GM21390 (cell line): ENCODE data around the gene COL25A1.
"Not testable (repeated sequence)": the region's sequence is repeated elsewhere in the genome, so short reads cannot be mapped to it uniquely, and the experiment has no call there.

Source experiments
- ATAC-seq: cut with Tn5 transposase; IDR thresholded peaks from one replicate; pipeline ENCODE4 v1.9.1; 2021; ENCODE audit not compliant: unreplicated experiment

Gene COL25A1

DNA sequence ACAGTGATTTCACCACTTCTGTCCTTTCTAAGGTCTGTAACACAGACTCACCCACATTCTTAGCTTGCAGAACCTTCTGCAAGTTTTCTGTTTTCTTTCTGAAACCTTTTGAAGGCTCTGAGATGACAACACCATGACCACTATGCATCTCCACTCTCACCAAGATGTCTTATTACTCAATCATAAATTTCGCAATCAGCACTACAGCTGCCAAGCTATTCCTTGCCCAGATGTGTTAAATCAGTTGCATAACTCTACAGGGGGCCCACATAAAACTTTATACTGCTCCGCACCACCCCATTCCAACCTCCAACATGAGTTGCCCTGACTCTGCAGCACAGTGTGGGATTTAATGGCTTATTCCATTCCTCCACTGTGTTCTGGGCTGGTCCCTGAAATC lies 229.9 kb downstream of the COL25A1 start:
- ATAC-seq, result no peak

DNA sequence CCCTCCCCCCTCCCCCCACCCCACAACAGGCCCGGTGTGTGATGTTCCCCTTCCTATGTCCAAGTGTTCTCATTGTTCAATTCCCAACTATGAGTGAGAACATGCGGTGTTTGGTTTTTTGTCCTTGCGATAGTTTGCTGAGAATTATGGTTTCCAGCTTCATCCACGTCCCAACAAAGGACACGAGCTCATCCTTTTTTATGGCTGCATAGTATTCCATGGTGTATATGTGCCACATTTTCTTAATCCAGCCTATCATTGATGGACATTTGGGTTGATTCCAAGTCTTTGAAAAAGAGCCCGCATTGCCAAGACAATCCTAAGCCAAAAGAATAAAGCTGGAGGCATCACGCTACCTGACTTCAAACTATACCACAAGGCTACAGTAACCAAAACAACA lies 231.8 kb downstream of the COL25A1 start:
- ATAC-seq, result not testable (repeated sequence)

DNA sequence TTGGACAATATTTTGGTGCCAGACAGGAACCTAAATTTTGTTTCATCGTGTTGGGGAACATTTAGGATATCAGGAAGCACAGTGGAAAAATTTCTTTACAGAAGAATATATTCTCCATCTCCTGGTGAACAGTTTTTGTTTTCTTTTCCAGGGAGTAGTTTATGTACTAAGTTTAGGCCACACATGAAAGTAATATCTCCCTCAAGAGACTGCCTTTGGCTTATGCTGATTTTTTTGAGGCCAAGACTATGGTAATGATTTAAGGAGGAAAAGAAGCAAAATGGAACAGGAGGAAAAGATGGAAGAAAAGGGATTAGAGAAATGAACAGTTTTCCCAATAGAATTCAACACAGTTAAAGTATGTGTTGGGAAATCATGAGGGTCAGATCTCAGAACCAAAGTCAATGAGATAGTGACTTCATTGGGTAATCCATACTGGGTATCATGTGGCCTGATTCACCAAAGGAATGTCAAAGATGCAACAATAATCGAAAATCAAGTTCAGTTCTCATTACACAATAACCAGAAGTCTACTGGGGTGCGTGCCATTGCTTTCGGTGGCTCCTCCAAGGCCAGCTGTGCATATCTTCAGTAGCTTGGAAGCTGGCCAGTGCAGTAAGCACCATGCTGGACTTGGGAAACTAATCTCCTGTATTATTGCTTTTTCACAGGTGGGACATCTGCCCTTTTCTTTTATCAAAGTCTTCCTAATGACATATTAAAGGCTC lies 234.8 kb downstream of the COL25A1 start:
- no peak for ATAC-seq

DNA sequence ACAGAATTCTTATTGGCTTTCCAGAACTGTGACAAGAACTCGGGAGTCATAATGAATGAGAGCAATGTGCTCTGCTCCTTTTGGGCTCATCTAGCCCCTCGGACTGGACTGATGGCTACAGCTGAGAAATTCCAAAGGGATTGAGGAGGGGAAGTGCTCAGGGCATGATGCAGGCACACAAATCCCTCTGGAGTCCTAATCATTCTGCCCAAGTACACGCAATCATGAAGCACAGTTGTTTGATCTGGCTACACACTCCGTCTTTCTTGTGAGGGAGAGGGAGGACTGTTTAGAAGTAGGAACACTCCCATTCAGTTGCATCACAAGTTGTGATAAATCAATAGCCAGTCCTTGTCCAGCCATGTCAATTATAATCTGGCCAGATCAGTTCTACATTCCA lies 237.5 kb downstream of the COL25A1 start:
- no peak for ATAC-seq

DNA sequence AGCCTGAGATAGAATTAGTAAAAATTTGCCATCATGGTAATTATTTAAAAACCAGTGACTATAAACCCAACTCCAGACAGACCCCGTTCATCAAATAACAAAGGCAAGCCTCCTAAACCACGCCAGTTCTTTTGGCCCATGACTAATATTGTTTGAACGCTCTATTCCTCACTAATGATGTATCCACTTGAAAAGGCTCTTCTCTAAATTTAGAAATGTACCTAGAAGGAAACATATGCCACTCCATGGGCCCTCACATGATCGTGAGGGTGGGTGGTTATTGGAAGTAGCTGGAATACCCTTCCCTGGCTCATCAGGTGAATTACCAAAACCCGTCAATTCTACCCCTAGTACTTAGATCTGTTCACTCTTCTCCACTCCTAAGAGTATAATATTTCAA lies 249.2 kb downstream of the COL25A1 start:
- ATAC-seq, result no peak

DNA sequence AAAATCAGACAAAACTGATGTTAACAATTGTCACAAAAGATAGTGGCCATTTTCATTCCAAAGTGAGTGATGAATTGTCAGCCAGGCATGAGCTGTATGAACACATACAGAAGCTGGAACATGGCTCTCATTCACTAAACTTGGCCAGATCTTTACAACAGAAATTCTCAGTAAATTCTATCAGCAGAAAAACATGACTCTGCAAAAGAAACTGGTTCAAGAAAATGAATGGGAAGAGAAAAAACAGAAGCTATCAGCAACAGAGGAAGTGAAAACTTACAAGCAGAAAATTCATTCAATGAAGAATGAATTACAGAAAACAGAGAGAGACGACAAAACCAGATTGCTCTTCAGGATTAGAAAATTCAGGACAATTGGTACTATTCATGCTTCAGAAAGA lies 249.6 kb downstream of the COL25A1 start:
- no peak for ATAC-seq

DNA sequence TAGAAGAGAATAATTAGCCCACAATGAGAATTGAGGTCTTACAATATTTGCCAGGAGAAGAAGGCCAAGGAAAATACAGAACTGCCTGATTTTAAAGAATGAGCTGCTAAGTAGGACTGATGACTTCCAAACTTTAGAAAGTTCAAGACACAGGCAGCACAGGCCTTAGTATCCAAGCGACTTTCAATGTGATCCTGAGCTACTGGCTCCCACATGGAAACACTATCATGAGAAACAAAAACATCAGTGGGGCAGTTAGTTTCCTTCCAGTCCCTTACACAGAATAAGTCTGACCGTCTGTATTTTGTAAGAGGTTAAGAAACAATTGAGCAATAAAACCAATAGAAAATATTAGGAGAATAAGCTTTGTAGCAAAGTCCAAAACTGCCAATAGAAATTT lies 251.4 kb downstream of the COL25A1 start:
- ATAC-seq, result no peak

DNA sequence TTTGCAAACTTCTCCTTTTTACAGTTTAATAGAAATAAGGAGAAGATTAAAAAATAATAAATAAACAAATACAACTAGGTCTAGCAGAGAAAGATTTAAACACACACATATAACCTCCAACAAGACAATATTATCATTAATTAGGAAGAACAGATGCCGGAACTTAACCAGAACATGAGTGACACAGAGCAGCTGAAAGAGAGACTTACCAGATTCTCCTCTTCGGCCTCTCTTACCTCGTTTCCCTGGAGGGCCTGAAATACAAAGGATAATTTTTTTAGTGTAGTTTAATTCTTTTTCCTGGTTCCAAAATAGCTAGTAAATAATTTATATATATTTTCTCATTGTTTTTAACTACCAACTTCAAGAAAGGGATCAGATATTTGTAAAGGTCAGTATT lies 252.5 kb downstream of the COL25A1 start:
- ATAC-seq, result no peak

DNA sequence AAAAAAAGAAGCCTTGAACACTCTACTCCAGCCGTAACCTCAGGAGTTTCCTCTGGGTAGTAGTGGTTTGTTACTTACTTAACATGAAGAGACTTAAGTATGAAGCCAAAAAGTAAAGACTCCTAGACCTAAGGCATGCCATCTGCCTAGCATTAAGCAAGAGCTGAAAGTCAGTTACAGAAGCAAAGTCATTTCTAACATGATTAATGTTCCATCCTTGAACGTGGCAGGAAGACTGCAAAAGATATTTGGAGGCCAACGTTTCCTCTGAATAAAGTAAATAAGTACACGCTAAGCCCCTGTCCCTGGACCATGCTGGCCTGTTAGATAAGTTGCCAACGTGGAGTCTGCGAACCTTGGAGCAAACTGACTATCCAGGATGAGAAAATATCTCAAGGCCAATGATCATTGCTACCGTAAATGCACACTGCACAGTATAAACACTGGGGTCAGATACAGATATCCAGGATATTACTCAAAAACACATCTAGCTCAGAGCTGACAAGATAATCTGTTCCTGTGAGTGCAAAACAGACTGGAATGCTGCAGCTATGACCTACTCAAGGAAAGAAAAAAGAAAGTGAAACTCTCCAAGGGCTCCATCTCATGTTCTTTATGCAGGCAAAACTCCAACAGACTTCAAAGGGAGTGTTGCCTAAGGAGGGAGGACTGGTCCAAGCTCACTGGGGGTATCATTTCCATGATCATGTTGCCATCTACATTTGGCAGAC lies 255.8 kb downstream of the COL25A1 start:
- ATAC-seq, result no peak

DNA sequence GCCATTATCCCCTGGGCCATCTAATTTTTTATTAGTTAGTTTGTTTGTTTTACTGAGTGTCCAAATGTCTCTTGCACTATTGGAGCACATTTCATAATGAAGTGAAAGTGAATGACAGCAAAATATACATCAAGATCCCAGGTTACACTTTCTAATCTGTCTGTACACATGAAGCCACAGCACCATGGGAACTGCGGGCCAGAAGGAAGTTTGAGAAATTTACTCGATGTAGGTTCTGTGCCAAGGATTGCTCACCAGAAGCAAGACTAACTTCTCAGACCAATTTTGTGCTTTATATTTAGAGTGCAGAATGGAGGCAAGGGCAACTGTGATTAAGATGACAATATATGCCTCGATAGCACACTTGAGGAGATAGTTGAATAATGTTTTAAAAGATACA lies 258.0 kb downstream of the COL25A1 start:
- ATAC-seq, result no peak

DNA sequence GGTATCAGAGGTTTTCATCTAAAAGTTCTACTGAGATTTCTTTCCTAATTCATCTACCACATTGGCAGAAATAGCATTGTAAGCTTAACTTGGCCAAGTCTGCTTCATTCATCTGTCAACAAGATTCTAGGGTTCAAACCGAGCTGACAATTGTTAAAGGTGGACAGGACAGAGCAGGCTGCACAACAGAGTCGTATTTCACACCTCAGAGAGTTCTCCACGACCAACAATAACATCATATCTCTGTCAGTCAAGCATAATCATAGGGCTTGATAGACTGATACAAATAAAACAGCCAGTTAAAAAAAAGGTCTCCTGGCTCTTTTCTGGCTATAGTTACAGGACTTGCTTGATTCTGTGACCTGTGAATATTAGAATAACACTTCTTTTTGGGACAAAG lies 259.2 kb downstream of the COL25A1 start:
- ATAC-seq, result no peak

DNA sequence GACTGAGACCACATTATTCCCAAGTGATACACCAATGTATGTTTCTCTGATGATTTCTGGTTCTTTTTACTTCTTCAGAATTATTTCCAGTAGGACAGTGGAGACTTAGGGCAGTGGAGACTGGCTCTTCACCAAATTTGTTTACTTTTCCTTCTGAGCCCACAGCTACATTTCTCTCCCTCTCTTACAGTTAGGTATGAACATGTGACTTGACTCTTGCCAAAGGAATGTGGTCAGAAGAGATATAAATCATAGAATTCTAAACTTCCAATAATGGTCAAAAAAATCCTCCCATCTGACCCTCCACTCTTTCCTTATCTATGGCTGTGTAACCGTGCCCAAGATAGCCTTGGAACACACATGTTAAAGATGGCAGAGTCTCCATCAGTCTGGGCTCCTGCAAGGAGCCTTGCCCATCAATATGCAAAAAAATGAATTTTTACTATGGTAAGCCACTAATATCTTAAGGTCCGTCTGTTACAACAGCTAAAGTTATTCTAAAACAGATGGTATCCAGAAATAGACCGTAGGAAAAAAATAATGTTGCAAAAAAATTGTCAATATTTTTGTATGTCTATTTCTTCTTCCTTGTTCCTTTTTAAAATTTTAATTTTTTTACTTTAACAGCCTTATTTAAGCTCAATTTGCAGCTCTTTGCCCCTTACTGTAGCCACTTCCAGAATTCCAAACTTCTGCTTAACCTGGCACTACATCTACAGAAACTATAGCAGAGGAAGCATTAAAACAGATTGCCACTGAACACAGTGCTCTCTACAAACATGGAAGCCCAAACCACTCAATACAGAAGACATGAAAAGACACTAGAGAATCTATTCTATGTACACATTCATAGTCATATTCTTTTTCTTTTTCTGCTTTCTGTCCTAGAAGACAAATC lies 260.7 kb downstream of the COL25A1 start:
- ATAC-seq, result no peak

DNA sequence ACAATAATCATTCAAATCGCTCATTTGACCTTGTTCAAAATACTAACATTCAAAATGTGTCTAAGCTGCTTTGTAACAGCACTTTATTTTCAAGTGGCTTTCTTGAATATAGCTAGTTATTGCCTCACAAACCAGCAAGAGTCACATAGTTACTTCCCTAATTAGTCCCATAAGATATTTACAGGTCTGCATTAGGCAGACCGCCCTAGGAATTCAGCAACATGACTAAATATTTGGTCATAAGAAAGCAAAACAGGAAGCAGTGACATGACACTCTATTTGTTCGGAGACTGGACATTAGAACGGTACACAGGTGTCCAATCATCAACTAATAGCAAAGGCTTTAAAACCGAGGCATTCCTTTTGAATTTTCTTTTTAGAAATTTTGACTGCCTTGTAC lies 262.0 kb downstream of the COL25A1 start:
- ATAC-seq, result no peak

DNA sequence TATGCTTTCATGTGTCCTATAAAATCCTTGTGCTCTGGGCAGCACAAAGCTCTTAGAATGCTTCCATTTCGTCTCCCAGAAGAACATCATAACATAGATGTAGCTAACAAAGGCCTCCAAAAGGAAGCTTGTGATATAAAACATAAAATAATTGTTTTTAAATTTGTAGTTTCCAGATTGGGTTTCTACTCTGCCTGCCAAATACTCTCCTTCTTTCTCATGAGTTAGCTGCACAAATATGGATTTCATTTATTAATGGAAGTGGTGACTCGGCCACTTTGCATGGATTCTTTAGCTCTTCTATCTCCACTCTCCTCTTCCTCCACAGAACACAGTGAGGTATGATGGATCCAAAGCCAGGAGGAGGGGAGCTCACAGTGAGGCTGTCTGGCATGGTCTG lies 265.4 kb downstream of the COL25A1 start:
- ATAC-seq, result no peak

DNA sequence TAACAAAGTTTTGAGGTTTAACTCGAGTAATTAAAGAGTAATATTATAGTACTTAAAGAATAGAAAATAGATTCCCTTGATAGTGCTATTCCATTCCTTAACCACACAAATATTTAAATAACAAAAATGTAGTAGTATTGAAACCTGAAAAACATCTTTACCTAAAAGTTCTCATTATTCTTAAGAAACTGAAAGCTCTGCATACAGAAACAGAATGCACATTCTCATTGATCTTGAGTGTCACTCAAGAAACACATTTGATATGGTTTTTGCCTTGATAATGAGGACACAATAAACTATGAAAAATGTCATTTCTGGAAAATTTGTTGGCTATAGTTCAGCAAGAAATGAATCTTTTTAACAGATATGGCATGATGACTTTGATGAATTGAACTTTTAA lies 268.5 kb downstream of the COL25A1 start:
- no peak for ATAC-seq

DNA sequence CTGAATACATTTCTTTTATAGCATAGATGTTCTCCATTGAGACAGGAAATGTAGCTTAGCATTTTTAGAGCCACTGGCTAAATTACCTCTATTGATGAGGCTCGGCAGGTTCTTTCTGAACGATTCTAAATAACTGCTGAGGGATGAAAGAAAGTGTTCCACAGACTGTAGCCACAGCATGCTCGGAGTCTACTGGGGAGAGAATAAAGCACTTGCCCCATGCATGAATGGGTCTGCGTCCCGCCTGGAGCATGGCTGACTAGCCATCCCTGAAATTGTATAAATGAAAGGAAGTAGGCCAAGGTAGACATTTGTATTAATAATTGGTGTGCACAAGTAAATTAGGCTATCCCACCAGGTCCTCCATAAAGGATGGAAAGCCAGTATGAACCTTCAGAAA lies 269.8 kb downstream of the COL25A1 start:
- ATAC-seq, result no peak

DNA sequence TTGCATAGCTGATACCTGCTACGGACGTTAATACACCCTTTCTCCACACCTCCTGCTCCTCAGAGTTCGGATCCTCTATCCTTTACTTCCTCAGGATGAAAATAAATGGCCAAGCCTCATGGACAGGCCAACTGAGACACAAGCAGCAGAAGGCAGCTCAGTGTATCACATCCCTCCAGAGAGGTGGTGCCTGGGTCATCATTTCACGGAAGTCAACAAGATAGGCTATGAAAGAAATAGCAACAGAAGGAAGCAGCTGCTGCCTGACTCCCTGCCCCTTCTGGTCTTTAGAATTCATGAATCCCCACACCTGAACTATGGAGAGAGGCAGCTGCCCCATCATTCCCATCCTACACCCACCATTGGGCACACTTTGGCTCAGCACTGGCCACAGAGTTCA lies 272.5 kb downstream of the COL25A1 start:
- no peak for ATAC-seq

DNA sequence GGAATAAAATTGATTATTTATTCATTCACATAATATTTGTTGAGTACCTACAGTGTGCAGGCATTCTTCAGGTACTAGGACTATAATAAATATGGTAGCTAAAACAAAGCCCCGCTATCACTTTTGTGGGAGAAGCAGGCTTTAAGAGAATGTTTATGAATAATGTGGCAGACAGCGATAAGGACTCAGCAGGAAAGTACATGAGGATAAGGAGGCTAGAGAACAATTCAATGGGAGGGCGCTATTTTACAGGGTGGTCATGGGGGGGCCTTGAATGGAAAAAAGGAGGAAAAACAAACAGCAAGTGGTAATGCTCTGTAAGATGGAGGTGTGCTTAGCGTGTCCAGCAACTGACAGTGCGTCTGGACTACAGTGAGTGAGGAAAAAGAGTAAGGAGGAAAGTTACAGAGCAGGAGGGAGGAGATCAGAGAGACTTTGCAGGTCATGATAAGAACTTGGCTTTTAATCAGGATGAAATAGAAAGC lies 275.4 kb downstream of the COL25A1 start:
- no peak for ATAC-seq

DNA sequence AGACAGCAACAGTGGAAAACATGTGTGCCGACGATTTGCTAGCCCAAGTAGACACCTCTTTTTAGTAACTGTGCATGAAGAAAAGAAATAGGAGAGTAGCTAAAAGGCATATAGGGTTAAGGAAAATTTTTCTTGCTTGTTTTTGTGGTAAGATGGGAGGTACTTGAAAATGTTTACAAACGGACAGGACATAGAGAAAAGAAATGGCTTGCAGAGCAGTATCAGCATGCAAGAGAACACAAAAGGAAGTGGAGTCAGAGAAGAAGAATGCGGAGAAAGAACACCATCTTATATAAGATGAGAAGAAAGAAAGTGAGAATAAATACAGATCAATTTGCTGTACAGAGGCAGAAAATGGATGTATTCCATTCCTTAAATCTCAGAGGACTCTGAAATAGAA lies 275.9 kb downstream of the COL25A1 start:
- no peak for ATAC-seq

DNA sequence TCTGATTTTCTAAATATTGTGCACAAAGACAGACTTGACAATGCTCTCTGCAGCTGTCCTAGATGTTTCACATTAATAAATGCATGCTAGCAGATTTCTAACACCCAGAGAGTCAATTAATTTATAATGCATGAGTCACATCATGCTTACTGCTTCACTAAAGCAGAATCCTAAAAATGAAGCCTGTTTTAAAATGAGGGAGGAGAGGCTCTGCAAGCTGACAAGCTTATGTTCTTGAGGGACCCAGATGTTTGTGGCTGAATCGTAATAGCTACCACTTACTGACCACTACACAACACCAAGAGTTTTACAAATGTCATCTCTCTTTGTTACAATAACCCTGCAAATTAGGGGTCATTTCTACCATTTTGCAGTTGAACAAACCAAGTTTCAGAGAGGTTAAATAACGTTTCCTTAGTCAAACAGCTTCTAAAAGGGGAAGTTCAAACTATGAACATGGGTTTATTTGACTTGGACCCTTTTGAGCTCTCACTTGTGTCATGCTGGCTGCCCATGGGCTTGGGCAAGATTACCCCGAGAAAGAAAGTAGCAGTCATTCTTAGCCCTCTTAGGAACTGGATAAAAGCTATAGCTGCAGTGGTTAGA lies 276.9 kb downstream of the COL25A1 start:
- no peak for ATAC-seq

DNA sequence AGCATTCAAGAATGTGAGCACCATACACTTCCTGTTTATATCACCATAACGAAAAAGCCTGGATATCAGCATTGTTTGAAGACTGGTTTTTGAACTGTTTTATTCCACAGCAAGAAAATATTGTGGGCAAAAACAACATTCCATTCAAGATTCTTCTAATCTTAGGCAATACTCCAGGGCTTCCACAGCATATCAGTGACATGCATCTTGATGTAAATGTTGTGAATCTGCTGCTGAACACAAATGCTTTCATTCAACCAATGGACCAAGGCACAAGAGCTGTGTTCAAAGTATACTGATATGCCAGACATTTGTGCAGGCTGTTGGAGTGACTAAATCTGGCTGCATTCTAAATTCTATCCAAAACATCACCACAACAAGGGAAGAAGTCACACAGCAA lies 279.5 kb downstream of the COL25A1 start:
- no peak for ATAC-seq
